CD4-positive, alpha-beta T cell (primary cell): Measurements from ENCODE around the gene RDH12. TPM values are rescaled to one million over a fixed set of nuclear protein-coding genes. Genes with fewer than 3 reads are reported as not detected.

Experiments used
- ATAC-seq: fragments of 200-7000 bp; cut with Tn5 transposase; one replicate; pipeline ENCODE4 v1.10.0; 2022; ENCODE audit warnings: mild to moderate bottlenecking; ENCODE audit not compliant: poor library complexity
- CTCF ChIA-PET: fragments of 350-600 bp; sonication (Branson Sonifier 250); formaldehyde crosslinking; loops from one replicate; lab custom pipeline; 2021; ENCODE audit warnings: antibody characterized with exemption, inconsistent platforms; lab: Charles Lee
- POLR2A ChIA-PET: fragments of 350-600 bp; sonication (Branson Sonifier 250); formaldehyde crosslinking; loops from one replicate; lab custom pipeline; 2021; ENCODE audit warnings: antibody characterized with exemption, inconsistent platforms; lab: Charles Lee
- DNase-seq, 14 experiments: peaks; one replicate each; pipeline ENCODE4 v3.0.0-alpha.2; 2013 to 2020; ENCODE audit warnings: mixed read lengths in 2 of 14
- H3K27ac ChIP-seq, 2 donors: one replicate each; pipeline versions ENCODE4 v1.5.1 to v1.7.0; 2013; ENCODE audit warnings: low read length in 2 of 2, low read depth in 1 of 2, mild to moderate bottlenecking in 1 of 2
- H3K27me3 ChIP-seq, 2 experiments: 1 replicate in 1 of 2; 2 replicates in 1 of 2; pipeline versions ENCODE4 v1.6.1 to v1.7.0; 2013; ENCODE audit warnings: low read length in 2 of 2, control low read depth in 1 of 2, mild to moderate bottlenecking in 1 of 2, moderate library complexity in 1 of 2; ENCODE audit not compliant: insufficient read depth in 2 of 2, control insufficient read depth in 1 of 2
- H3K36me3 ChIP-seq: one replicate; pipeline ENCODE4 v1.6.1; 2013; ENCODE audit warnings: low read length, control low read depth; ENCODE audit not compliant: insufficient read depth
- H3K4me1 ChIP-seq: one replicate; pipeline ENCODE4 v1.6.1; 2013; ENCODE audit warnings: low read length, control low read depth; ENCODE audit not compliant: insufficient read depth
- H3K4me3 ChIP-seq: one replicate; pipeline ENCODE4 v1.5.1; 2013; ENCODE audit warnings: mild to moderate bottlenecking, low read length, moderate library complexity
- H3K9me3 ChIP-seq, 2 experiments: 1 replicate in 1 of 2; 2 replicates in 1 of 2; pipeline versions ENCODE4 v1.6.1 to v1.7.0; 2013; ENCODE audit warnings: low read length in 2 of 2, mild to moderate bottlenecking in 2 of 2, control low read depth in 1 of 2, moderate library complexity in 1 of 2; ENCODE audit not compliant: control insufficient read depth in 1 of 2, insufficient read depth in 1 of 2
- H3K27ac Mint-ChIP-seq: one replicate; pipeline ENCODE4 v1.8.0; 2020; ENCODE audit warnings: mixed read lengths
- H3K27me3 Mint-ChIP-seq: one replicate; pipeline ENCODE4 v1.8.0; 2021; ENCODE audit warnings: mixed read lengths
- H3K36me3 Mint-ChIP-seq: one replicate; pipeline ENCODE4 v1.8.0; 2021; ENCODE audit warnings: low read depth, mixed read lengths
- H3K4me1 Mint-ChIP-seq: one replicate; pipeline ENCODE4 v1.8.0; 2021; ENCODE audit warnings: low read depth, mixed read lengths
- H3K4me3 Mint-ChIP-seq: one replicate; pipeline ENCODE4 v1.8.0; 2020; ENCODE audit warnings: mild to moderate bottlenecking, mixed read lengths
- H3K9me3 Mint-ChIP-seq: one replicate; pipeline ENCODE4 v1.8.0; 2020; ENCODE audit warnings: mixed read lengths
- intact Hi-C, 2 experiments: fragments of 100-400 bp; cut with DNase I in 1 of 2; cut with micrococcal nuclease in 1 of 2; formaldehyde crosslinking; loops; one replicate each; pipeline versions ENCODE4 v1.15.1 to v1.9.0; 2023 to 2025; cut with DNase I, micrococcal nuclease
- total RNA-seq, 174 experiments: library from RNA in 2 of 174; stranded (reverse) in 2 of 174; gene quantifications; one replicate each; pipeline ENCODE4 v1.2.3 and lab custom pipeline; 2021 to 2026
- TF ChIP-seq, protein P1 (sequence below): fragments of 200-600 bp; IDR thresholded peaks from one replicate; pipeline ENCODE4 v1.8.0; 2022; ENCODE audit warnings: antibody characterized with exemption, mild to moderate bottlenecking

The RDH12 gene
- total RNA-seq, 2 experiments from 2014 or later: not detected

DNA sequence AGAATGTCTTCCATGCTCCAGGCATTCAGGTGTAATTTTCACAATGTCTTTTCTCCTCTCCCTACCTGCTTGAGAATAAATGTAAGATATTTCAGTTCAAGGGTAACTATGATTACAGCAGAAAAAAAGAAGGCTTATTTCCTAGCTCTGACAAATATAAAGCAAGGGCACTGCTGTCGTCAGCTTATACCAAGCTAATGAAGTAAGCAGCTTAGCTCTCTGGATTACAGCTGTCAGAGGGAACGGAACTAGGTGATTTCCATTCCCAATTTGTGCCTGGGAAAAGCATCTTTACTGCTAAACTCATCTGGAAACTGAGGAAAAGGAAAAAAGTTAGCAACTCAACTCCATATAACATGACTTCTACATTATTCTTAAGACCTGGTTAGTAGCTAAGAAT is 58.2 kb downstream of the RDH12 start:
- Histone ChIP-seq H3K27ac (no peak overlapping the region), H3K4me1 (no peaks in the 10 kb centered on the region), H3K27me3 (no peaks in the 10 kb centered on the region), H3K4me3 (no peak overlapping the region), H3K36me3 (peaks cover 57% of the 10 kb centered on the region), H3K9me3 (no peaks in the 10 kb centered on the region)
- CTCF ChIA-PET: no interaction called here
- Mint-ChIP-seq H3K36me3 (peaks cover 82% of the 10 kb centered on the region), H3K27me3 (no peaks in the 10 kb centered on the region), H3K27ac (no peak overlapping the region), H3K4me1 (no peaks in the 10 kb centered on the region), H3K9me3 (no peaks in the 10 kb centered on the region), H3K4me3 (no peak overlapping the region)
- ATAC-seq: no peak
- intact Hi-C loops: no loop called here
- TF ChIP-seq, protein P1, sequence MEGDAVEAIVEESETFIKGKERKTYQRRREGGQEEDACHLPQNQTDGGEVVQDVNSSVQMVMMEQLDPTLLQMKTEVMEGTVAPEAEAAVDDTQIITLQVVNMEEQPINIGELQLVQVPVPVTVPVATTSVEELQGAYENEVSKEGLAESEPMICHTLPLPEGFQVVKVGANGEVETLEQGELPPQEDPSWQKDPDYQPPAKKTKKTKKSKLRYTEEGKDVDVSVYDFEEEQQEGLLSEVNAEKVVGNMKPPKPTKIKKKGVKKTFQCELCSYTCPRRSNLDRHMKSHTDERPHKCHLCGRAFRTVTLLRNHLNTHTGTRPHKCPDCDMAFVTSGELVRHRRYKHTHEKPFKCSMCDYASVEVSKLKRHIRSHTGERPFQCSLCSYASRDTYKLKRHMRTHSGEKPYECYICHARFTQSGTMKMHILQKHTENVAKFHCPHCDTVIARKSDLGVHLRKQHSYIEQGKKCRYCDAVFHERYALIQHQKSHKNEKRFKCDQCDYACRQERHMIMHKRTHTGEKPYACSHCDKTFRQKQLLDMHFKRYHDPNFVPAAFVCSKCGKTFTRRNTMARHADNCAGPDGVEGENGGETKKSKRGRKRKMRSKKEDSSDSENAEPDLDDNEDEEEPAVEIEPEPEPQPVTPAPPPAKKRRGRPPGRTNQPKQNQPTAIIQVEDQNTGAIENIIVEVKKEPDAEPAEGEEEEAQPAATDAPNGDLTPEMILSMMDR: no peak
- no peak for DNase-seq
- POLR2A ChIA-PET: no interaction called here

DNA sequence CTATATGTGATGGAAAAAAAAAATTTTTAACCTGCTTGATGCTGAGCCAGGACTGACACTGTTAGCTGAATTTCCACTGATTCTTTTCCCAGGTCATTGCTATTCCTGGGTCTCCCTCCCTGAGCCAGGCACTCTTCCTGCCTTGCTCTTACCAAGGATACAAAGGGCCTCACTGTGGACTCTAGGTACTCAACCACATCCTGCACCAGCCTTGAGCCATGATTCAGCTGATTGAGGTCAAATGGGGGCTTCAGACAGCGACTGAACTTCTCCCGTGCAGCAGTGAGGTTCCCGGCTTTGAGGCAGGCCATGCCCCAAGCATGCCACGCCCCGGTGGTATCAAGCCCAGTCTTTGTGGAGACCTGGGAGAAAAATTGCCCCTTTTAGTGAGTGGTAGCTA is 60.4 kb downstream of the RDH12 start:
- TF ChIP-seq, protein P1: no peak
- Mint-ChIP-seq H3K4me1 (no peaks in the 10 kb centered on the region), H3K27me3 (no peaks in the 10 kb centered on the region), H3K9me3 (no peaks in the 10 kb centered on the region), H3K4me3 (no peak overlapping the region), H3K27ac (no peak overlapping the region), H3K36me3 (peaks cover 84% of the 10 kb centered on the region)
- intact Hi-C loops: no loop called here
- CTCF ChIA-PET: no interaction called here
- Histone ChIP-seq H3K36me3 (peaks cover 63% of the 10 kb centered on the region), H3K27me3 (no peaks in the 10 kb centered on the region), H3K27ac (no peak overlapping the region), H3K9me3 (no peaks in the 10 kb centered on the region), H3K4me1 (no peaks in the 10 kb centered on the region), H3K4me3 (no peak overlapping the region)
- ATAC-seq (no peak), DNase-seq (no peak)
- POLR2A ChIA-PET: no interaction called here

DNA sequence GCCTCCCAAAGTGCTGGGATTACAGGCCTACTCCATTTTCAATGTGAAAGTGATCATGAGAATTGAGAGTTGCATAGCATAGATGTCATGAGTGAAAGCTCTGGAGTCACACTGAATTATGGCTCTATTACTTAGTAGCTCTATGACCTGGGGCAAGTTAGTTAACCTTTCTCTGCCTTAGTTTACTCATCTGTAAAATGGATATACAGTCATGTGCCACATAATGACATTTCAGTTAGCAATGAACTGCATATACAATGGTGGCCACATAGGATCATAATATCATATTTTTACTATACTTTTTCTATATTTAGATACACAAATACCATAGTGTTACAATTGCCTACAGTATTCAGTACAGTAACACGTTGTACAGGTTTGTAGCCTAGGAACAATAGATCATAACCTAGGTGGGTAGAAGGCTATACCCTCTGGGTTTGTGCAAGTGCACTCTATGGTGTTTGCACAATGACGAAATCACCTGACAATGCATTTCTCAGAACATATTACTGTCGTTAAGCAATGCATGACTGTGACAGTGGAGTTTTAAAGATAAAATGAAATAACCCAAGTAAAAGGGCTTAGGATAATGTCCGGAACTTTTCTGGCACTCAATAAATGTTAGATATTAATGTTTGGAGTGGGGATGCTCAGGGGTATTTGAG is 61.6 kb downstream of the RDH12 start:
- H3K4me1 ChIP-seq: no peaks in the 10 kb centered on the region
- Mint-ChIP-seq H3K4me1 (no peaks in the 10 kb centered on the region), H3K27ac (no peak overlapping the region), H3K4me3 (no peak overlapping the region), H3K36me3 (peaks cover 90% of the 10 kb centered on the region), H3K9me3 (no peaks in the 10 kb centered on the region), H3K27me3 (no peaks in the 10 kb centered on the region)
- no peak overlapping the region for H3K27ac ChIP-seq
- POLR2A ChIA-PET: no interaction called here
- no peak for ATAC-seq
- intact Hi-C loops: no loop called here
- no peaks in the 10 kb centered on the region for H3K27me3 ChIP-seq
- no peak overlapping the region for H3K4me3 ChIP-seq
- no peaks in the 10 kb centered on the region for H3K9me3 ChIP-seq
- CTCF ChIA-PET: no interaction called here
- H3K36me3 ChIP-seq: peaks cover 73% of the 10 kb centered on the region
- TF ChIP-seq, protein P1: no peak
- DNase-seq: no peak
